ENCODE measurements around the gene MED29.

MED29 gene

DNA sequence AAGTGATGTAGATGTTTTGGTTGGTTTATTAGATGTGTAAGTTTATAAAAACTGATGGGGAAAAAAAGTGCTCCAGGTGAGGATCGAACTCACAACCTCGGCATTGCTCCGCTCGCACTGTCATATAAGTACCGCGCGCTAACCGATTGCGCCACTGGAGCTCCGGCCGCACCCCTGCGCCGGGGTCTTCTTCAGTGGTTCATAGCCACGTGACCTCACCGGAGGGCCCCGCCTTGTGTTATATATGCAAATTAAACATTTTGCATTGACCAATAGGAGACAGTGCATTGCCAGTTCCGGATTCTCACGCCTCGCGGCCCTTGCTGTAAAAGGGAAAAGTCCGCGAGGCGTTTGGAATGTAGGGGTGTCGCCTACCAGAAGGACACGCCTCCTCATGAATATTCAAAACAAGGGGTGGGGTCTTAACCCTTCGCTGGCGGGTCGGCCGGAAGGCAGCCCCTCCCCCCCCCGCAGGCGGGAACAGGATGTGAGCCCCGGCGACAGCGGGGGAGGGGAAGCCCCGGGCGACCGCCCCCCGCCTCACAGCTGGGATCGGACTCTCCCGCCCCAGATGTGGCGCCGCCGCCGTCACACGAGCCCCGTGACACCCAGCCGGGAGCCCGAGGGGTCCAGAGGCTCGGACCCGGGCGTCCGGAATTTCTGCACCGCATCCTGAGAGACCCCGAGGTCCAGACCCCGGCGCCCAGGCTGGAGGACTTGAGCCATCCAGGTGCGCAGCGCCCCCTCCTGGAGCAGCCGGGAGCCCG, 21.1 kb downstream of the MED29 start, which contains the start of gene PLEKHG2:
PLEKHG2 (plus strand) TSS at position 570 of the 767 bp plus-strand sequence. CDS start 1,418 bp downstream, outside the sequence.
- DNase-seq = peak; percentile 98

DNA sequence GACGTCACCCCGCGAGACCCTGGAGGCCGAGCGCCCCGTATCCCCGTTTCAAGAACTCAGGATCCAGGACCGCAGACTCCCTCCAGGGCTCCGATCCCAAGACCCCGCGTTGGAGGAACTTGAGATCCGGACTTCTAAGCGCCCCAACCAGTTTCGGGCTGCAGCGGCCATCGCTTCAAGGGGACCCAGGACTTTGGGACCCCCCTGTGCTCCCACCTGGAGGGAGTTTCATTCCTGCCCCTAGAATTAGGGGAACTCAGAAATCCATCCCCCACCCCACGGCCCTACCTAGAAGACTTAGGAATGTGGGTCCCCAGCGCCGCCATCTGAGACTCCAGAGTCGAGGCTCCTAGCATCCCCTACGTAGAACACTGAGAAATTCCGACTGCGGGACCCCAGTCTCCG, 21.7 kb downstream of the MED29 start:
- no peak for DNase-seq

DNA sequence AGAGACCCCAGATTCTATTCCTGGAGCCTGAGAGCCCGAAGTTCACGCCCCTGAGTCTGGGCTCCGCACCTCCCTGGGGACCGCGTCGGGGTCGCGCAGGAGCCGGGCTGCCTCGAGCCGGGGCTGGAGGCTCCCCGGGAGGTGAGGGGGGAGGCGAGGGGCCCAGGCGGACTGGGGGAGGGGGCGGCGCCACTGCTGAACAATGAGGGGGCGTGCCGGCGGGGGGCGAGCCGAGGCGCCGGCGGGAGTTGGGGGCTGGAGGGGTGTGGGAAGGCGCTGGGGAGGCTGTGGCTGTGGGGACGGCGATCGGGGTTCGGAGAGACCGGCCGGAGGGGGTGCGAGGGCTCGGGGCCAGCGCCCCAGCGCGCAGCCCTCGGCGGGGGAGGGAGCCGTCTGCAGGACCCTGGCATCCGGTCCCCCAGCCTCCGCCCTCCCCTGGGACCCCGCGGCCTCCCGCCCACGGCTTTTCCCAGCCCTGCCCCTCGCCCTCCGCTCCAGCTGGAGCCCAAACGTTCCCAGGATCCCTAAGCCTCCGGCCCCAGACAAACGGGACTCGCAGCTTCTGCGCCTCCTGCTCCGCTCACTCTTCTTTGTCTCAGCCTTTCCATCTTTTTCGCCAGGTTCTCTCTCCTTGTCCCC, 22.2 kb downstream of the MED29 start:
- DNase-seq = peak; percentile 46

DNA sequence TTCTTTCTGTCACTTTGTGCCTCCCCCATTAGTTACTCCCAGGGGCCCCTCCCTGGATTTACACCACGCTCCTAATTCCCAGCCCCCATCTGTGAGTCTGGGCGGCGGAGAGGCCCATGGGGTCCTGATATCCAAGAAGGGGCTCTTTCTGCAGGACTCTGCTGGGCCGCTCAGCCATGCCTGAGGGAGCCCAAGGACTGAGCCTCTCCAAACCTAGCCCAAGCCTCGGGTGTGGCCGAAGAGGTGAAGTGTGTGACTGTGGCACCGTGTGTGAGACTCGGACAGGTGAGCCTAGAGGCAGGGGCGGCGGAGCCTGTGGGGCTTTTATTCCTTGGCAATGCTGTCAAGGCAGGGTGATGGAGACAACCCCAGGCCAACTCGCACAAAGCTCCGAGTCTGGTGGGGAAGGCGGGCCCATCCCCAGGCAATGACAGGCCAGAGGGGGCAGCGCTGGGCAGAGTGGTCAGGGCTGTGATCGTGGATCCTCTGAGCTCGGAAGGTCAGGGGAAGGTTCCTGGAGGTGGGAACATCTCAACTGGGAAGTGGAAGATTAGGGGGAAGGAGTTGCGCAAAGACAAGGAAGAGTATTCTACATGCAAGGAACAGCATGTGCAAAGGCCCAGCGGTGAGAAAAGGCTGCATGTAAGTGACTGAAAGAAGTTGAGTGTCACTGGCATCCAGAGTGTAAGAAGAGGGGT, 22.9 kb downstream of the MED29 start:
- no peak for DNase-seq

DNA sequence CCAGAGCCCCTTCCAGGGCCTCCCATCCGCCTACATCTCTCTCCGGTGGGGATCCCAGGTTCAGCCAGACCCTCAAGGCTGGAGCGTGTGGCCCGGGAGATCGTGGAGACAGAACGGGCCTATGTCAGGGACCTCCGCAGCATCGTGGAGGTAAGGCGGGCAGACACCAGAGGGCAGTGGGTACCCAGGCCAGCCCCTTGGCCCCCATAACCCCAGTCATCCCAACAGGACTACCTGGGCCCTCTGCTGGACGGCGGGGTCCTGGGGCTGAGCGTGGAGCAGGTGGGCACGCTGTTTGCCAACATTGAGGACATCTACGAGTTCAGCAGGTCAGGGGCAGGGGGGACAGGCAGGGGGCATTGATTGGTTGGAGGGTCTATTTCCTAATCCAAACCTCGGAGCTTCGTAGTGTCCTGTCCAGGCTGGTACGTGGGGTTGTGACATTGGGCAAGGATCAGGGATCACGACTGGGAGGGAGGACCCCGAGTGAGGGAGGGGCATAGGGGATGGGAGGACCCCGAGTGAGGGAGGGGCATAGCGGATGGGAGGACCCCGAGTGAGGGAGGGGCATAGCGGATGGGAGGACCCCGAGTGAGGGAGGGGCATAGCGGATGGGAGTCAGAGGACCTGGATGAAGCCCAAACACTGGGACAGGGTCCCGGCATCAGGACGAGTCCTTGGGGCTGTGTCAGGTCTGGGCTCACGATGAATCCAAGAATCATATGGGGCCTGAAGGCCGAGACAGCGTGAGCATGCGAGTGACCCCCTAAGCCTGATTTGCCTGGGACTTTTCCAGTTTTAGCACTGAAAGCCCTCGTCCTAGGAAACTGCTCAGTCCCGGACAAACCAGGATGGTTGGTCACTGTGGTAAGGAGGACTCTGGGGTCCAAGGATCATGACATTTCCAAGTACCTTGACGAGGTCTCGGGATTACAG, 24.2 kb downstream of the MED29 start:
- DNase-seq = no peak

DNA sequence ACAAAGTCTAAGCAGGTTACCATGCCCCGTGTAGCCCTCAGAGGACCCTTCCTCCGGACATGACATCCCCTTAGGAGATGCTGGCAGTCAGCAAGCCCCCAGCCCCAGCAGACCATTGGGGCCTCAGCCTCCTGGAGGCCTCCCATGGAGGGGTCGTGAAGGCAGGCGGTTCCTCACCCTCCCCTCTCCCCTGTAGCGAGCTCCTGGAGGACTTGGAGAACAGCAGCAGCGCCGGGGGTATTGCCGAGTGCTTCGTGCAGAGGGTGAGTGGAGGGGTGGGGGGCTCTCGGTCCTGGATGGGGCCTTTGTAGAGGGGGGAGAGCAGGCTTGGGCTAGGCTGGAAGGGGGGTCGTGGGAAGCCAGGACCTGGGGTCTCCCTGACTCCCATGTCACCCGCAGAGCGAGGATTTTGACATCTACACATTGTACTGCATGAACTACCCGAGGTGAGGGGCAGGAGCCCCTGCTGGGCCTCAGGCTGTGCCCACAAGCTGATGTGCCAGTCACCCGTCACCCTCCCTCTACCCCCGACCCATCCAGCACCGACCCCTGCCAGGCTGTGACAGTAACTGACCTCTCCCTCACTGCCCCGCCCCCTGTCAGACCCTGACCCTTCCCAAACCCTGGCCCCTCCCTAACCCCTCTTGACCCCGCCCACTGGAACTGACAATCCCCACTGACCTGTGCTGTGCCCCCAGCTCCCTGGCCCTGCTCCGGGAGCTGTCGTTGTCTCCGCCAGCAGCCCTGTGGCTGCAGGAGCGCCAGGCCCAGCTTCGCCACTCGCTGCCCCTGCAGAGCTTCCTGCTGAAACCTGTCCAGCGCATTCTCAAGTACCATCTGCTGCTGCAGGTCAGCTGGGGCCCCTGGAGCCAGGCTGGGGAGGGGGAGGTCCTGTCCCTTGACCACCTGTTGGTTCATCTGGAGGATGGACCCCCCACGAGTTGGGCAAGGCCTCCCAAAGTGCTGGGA, 25.3 kb downstream of the MED29 start:
- DNase-seq = no peak

DNA sequence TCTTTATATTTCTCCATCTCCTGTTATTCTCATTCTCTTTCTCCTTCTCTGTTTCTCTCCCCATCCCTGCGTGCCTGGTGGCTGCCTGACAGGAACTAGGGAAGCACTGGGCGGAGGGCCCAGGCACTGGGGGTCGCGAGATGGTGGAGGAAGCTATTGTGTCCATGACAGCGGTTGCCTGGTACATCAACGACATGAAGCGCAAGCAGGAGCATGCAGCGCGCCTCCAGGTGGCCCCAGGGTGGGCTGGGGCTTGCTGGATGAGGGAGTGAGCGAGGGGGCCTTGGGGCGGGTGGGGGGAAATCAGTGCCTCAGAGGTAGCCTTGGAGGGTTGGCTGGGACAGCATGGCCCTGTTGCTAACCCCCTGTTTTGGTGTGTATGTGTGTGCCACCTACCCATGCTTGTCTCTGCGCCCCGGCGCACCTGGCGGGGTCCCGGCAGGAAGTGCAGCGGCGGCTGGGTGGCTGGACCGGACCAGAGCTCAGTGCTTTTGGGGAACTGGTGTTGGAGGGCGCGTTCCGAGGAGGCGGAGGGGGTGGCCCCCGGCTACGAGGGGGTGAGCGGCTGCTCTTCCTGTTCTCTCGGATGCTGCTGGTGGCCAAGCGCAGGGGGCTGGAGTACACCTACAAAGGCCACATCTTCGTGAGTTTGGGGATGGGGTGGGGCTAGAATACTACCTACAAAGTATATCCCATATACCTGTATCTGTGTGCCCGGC, 26.4 kb downstream of the MED29 start:
- no peak for DNase-seq

DNA sequence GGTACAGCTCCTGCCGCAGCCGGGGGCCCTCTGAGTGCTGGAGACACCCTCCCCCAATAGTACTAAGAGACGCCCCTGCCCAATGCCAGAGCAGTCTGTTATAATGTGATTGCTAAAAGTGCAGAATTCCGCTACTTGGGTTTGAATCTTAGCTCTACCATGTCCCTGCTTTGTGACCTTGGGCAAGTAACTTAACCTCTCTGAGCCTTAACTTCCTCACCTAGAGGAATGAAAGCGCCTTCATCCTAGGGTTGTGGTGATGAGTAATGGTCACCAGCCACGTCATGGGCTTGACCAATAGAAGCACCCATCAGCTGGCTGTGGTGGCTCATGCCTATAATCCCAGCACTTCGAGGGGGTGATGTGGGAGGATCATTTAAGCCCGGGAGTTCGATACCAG, 27.8 kb downstream of the MED29 start:
- DNase-seq = no peak

DNA sequence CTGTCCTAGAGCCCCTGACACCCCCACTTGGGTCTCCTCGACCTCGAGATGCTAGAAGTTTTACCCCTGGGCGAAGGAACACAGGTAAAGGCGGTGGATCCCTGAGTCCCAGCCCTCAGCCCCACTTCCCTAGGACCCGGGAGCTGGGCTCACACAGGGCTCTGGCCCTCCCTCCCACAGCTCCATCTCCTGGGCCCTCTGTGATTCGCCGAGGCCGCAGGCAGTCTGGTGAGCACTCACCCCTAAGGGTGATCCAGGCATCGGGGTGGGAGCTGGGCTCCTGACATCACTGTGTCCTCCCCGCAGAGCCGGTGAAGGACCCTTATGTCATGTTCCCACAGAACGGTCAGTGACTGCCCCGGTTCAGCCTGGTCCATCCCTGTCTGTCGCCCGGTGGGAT, 29.6 kb downstream of the MED29 start:
- no peak for DNase-seq

DNA sequence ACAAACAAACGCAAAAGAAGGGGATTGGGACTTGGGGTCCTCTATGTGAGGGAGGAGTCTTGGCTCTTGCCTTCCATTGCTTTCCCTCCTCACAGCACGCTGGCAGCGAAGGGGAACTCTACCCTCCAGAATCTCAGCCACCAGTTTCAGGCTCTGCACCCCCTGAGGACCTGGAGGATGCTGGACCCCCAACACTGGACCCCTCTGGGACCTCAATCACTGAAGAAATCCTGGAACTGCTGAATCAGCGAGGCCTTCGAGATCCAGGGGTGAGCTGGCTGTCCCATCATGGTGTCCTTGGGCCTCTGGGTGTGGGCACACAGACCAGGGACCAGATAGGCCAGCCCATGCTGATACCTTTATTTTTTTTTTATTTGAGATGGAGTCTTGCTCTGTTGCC, 30.8 kb downstream of the MED29 start:
- DNase-seq = no peak

DNA sequence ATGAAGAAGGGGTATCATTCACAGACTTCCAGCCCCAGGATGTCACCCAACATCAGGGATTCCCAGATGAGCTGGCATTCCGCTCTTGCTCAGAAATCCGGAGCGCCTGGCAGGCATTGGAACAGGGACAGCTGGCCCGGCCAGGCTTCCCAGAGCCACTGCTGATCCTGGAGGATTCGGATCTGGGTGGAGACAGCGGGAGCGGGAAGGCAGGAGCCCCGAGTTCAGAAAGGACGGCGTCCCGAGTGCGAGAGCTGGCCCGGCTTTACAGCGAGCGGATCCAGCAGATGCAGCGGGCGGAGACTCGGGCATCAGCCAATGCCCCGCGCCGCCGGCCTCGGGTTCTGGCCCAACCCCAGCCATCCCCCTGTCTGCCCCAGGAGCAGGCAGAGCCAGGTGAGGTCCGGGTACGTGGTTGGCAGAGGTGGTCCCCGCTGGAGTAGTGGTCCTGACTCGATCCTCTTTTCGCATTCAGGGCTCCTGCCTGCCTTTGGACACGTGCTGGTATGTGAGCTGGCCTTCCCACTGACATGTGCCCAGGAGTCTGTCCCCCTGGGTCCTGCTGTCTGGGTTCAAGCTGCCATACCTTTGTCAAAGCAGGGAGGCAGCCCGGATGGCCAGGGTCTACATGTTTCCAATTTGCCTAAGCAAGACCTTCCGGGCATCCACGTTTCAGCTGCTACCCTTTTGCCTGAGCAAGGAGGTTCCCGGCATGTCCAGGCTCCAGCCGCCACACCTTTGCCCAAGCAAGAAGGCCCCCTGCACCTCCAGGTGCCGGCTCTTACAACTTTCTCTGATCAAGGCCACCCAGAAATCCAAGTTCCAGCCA, 32.3 kb downstream of the MED29 start:
- DNase-seq = no peak

DNA sequence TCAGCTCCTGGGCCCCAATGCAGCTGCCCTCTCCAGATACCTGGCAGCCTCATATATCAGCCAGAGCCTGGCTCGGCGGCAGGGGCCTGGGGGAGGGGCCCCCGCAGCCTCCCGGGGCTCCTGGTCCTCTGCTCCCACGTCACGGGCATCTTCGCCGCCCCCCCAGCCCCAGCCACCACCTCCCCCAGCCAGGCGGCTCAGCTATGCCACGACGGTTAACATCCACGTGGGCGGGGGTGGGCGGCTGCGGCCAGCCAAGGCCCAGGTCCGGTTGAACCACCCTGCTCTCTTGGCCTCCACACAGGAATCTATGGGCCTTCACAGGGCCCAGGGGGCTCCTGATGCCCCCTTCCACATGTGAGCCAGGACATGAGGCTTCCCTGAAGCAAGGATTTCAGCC, 33.8 kb downstream of the MED29 start:
- no peak for DNase-seq

DNA sequence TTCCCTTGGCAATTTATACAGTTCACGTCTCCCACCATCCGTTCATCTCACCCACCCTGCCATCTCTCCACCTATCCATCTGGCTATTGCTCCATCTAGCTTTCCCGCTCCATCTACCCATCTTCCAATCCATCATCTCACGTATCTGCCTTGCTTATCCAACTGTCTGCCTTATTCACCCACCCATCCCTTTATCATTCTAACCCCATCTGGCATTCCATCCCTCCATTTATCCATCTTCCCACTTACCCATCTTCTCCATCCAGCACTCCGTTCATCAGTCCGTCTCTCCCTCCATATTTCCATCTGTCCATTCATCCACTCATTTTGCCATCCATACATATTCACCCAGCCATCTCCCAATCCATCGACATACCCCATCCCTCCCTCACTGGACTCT, 34.6 kb downstream of the MED29 start:
- no peak for DNase-seq

DNA sequence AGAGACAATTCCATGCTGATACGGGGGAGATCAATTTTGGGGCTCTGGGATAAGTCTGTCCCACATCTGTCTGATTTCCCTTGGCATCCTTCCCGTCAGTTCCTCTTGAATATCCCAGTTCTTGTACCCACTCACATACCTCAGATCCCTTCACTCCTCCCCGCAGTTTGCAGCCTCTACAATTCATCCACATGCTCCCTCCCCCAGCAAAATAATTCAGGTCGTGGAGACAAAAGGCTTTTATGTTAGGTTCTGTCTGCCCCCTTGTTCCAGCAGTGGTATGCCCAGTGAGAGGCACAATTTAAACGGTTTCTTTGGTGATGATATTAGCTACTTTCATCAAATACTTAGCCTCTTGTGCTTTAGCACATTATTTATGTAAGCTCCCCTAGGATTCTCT, 35.0 kb downstream of the MED29 start:
- DNase-seq = no peak

DNA sequence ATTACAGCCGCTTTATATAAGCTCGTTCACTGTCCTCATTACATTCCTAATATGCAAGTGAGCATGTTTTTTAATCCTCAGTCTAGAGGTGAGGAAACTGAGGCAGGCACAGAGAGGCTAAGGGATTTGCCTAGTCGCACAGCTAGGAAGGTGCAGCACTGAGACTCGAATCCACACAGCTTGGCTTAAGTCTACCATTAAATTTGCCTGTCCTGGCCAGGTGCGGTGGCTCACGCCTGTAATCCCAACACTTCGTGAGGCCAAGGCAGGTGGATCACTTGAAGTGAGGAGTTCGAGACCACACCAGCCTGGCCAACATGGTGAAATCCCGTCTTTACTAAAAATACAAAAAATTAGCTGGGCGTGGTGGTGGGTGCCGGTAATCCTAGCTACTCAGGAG, 36.5 kb downstream of the MED29 start:
- no peak for DNase-seq

DNA sequence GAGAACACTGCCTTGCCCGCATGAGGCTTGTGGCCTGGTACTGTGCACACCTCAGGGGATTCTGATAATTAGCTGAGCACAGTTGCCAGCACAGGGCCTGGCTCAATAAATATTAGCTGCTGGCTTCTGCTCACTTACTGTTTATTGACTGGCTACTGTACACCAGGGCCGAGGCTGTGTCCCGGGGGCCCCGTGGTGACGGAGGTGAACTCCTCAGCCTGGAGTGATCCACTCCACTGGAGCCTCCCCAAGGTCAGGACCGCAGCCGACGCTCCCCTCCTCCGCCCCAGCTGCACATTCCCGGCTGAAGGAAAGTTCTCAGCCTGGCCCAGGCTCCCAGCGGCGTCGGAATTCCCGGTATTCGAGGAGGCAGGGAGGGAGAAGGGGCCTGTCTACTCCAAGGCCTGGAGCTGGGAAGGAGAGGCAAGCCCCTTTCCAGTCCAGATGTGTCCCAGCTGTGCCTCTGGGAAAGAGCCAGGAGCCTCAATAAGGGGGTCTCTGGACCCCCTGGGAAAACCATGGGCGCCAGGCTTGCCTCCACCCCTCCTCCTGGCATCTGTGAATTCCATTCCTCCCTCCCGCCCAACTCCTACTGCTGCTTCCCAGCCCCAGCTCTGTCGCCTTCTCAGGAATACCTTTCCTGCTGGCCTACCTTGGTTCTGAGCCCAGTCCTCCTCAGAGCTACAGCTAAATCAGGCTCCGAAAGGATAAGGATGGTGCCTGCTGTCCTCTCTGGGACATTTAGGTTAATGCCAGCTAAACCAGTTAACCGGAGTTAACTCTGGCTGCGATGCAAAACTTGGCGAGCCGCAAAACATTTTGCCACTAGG, 37.3 kb downstream of the MED29 start:
- peak; percentile 30 for DNase-seq

DNA sequence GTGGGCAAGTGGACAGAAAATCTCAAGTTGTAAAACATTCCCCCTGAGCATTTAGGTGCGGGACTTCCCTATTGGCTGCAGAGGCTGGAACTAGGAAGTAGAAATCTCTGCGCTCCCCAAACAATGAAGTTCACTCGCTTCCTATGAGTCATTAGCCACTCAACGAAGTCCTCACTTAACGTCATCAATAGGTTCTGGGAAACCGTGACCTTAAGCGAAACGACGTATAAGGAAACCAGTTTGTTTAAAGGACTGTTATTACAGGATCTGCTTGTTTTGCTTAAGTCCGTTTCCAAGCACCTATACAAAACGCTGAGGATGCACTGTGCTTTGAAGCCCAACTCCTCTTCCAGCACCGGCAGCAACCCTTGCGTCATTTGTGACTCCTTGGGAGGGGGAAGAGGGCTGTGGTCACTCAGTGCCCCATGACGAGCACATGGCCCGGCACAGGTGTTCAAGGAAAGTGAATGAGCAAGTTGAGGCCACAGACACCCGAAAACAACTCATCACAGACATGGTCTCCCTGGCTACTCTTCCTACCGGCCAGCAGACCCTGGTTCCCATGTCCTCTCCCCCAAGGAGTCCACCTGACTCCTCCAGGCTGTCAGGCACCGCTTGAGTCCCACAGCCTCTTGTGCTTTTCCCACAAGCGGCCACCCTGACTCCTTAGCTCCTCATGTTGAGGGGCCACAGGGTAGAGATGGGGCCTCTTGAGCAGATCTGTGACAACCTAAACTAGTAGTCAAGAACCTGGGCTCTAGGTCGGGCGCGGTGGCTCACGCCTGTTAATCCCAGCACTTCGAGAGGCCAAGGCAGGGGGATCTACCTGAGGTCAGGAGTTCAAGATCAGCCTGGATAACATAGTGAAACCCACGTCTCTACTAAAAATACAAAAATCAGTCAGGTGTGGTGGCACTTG, 39.8 kb downstream of the MED29 start:
- peak; percentile 69 for DNase-seq

DNA sequence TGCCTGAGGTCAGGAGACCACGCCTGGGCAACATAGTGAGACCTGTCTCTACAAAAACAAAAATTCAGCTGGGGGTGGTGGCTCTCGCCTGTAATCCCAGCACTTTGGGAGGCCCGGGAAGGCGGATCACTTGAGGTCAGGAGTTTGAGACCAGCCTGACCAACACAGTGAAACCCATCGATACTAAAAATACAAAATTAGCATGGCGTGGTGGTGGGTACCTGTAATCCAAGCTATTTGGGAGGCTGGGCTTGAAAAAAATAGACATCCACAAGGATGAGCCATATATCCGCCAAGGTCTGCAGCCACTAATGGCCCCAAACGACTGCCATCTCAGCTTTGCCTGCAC, 41.5 kb downstream of the MED29 start:
- DNase-seq = no peak

All from T1000 (cell line).